ENCODE measurements around the gene DUSP1. TPM values are rescaled to one million over a fixed set of nuclear protein-coding genes. Genes with fewer than 3 reads are reported as not detected.

The DUSP1 gene
- total RNA-seq, 1 experiment from 2014 or later, result 99.2 TPM

Other genes starting within 250 kb of the DUSP1 start
- 6.3 and 10.1 TPM in 2 replicates for gene NEURL1B, start 129.9 kb downstream of the DUSP1 start, total RNA-seq (2014; rRNA removed; shearing (Covaris generic); ENCODE audit: low replicate concordance)
- 65.6 and 98.8 TPM in 2 replicates for gene ERGIC1, start 63.1 kb upstream of the DUSP1 start, total RNA-seq (2014; rRNA removed; shearing (Covaris generic); ENCODE audit: low replicate concordance)
- gene RPL26L1, start 188.2 kb upstream of the DUSP1 start, total RNA-seq (2014; rRNA removed; shearing (Covaris generic); ENCODE audit: low replicate concordance), result 132 and 142 TPM in 2 replicates
- gene ATP6V0E1, start 212.6 kb upstream of the DUSP1 start, total RNA-seq (2014; rRNA removed; shearing (Covaris generic); ENCODE audit: low replicate concordance), result 296 and 325 TPM in 2 replicates